Measurements from ENCODE around the gene RFTN1. TPM values are rescaled to one million over a fixed set of nuclear protein-coding genes. Genes with fewer than 3 reads are reported as not detected.

The RFTN1 gene
- total RNA-seq, 1 donor from 2014 or later: 0.96 TPM

DNA sequence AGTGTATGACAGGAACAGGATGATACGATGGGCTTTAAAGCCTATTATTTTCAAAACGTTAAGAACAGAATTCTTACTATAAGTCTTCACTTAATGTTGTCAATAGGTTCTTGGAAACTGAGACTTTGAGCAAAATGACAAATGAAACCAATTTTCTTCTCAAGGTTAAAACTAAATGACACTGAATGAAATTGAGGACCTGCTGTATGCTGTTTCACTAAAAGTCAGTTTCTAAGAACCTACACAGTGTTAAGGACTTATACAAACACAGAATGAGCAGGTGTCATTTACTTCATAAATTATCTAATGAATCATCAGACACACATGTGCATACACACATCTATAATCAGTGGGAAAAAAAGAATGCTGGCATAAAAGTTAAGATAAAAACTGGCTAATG is 106.9 kb downstream of the RFTN1 start:
- Mint-ChIP-seq H3K36me3 (ENCODE audit: insufficient read depth) (no peaks in the 10 kb centered on the region), H3K4me3 (ENCODE audit: low read depth) (no peak overlapping the region), H3K9me3 (ENCODE audit: low read depth) (no peaks in the 10 kb centered on the region), H3K27ac (no peak overlapping the region), H3K27me3 (peaks cover 15% of the 10 kb centered on the region), H3K4me1 (ENCODE audit: low read depth) (no peaks in the 10 kb centered on the region)
- DNase-seq (ENCODE audit: low spot score, unreplicated experiment): no peak
- no peak for TF ChIP-seq CTCF (IDR thresholded peaks at IDR 0.05; ENCODE audit: unreplicated experiment)

GRCh38 chr3:16406166-16406565 is 107.3 kb downstream of the RFTN1 start:
- H3K4me3 Mint-ChIP-seq (ENCODE audit: low read depth): no peak overlapping the region
- no peaks in the 10 kb centered on the region for H3K4me1 Mint-ChIP-seq (ENCODE audit: low read depth)
- no peaks in the 10 kb centered on the region for H3K36me3 Mint-ChIP-seq (ENCODE audit: insufficient read depth)
- no peak for DNase-seq (ENCODE audit: low spot score, unreplicated experiment)
- H3K27ac Mint-ChIP-seq: no peak overlapping the region
- H3K27me3 Mint-ChIP-seq: peaks cover 13% of the 10 kb centered on the region
- no peak for TF ChIP-seq CTCF (IDR thresholded peaks at IDR 0.05; ENCODE audit: unreplicated experiment)
- H3K9me3 Mint-ChIP-seq (ENCODE audit: low read depth): no peaks in the 10 kb centered on the region

- DNase-seq (ENCODE audit: low spot score, unreplicated experiment): no peak
- Mint-ChIP-seq H3K36me3 (ENCODE audit: insufficient read depth) (no peaks in the 10 kb centered on the region), H3K27ac (no peak overlapping the region), H3K9me3 (ENCODE audit: low read depth) (no peaks in the 10 kb centered on the region), H3K4me3 (ENCODE audit: low read depth) (no peak overlapping the region), H3K27me3 (peaks cover 13% of the 10 kb centered on the region), H3K4me1 (ENCODE audit: low read depth) (no peaks in the 10 kb centered on the region)
- no peak for TF ChIP-seq CTCF (IDR thresholded peaks at IDR 0.05; ENCODE audit: unreplicated experiment)
Measured at GRCh38 chr3:16404349-16404895, 109.1 kb downstream of the RFTN1 start.

DNA sequence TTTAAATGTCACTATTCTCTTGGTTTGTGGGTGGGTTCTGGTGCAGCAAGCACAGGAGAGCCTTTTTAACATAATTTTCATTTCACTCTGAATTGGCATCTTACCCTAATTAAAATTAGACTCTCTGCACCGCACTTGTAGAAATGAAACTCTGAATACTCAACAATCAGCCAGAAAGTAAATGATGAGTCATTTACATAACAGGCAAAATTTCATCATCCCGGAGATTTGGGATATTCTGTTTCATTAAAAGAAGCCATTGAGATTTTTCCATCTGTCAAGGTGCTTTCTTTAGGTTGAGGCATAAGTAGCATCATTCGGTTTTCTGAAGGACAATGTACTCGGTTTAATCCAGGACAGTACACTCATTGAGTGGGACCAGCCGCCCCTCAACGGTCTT is 111.0 kb downstream of the RFTN1 start:
- DNase-seq (ENCODE audit: low spot score, unreplicated experiment): no peak
- Mint-ChIP-seq H3K27me3 (peaks cover 13% of the 10 kb centered on the region), H3K4me1 (ENCODE audit: low read depth) (no peaks in the 10 kb centered on the region), H3K9me3 (ENCODE audit: low read depth) (no peaks in the 10 kb centered on the region), H3K27ac (no peak overlapping the region), H3K4me3 (ENCODE audit: low read depth) (no peak overlapping the region), H3K36me3 (ENCODE audit: insufficient read depth) (no peaks in the 10 kb centered on the region)
- TF ChIP-seq CTCF (IDR thresholded peaks at IDR 0.05; ENCODE audit: unreplicated experiment): no peak

- Mint-ChIP-seq H3K36me3 (ENCODE audit: insufficient read depth) (no peaks in the 10 kb centered on the region), H3K9me3 (ENCODE audit: low read depth) (peaks cover 3% of the 10 kb centered on the region), H3K4me3 (ENCODE audit: low read depth) (no peak overlapping the region), H3K27ac (no peak overlapping the region), H3K4me1 (ENCODE audit: low read depth) (no peaks in the 10 kb centered on the region), H3K27me3 (peaks cover 13% of the 10 kb centered on the region)
- no peak for TF ChIP-seq CTCF (IDR thresholded peaks at IDR 0.05; ENCODE audit: unreplicated experiment)
- no peak for DNase-seq (ENCODE audit: low spot score, unreplicated experiment)
Measured at GRCh38 chr3:16401273-16401672, 112.2 kb downstream of the RFTN1 start.
